ENCODE results near the gene MAGIX. TPM values are rescaled to one million over a fixed set of nuclear protein-coding genes. Genes with fewer than 3 reads are reported as not detected.

Gene MAGIX
- total and polyA plus RNA-seq, 2 experiments from 2014 or later: 6.5 to 7.1 TPM

DNA sequence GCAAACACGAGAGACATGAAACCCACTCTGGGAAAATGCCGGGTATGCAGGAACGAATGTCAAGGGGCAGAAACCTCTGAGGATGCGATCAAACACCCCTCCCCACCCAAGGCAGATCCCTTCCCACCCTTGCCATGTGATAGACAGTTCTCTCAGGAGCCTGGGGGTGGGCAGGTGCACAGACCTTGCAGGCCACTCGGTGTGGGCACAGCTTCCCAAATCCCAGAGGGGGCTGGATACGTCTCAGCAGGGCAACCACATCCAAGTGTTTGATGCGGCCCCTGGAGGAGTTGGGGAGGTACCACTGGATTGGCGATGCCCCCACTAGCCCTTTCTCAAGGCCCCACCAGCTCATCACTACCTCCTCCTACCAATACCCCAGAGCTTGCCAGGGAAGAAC lies 47.8 kb downstream of the MAGIX start:
- no peaks in the 10 kb centered on the region for H3K9me3 ChIP-seq (ENCODE audit: low read depth)
- no peaks in the 10 kb centered on the region for H3K4me1 ChIP-seq (ENCODE audit: insufficient read depth)
- no peaks in the 10 kb centered on the region for H3K27me3 ChIP-seq
- TF ChIP-seq EZH2 (IDR thresholded peaks at IDR 0.05; ENCODE audit: borderline replicate concordance) (no peak), EZH2phosphoT487 (IDR thresholded peaks at IDR 0.05; ENCODE audit: low read depth, severe bottlenecking, unreplicated experiment) (no peak)
- no peaks in the 10 kb centered on the region for H3K36me3 ChIP-seq (replicated peaks; ENCODE audit: insufficient read depth, low read depth)
- no peak overlapping the region for H3K4me3 ChIP-seq
- no peak for DNase-seq (ENCODE audit: low spot score)
- H3K79me2 ChIP-seq: no peaks in the 10 kb centered on the region
- no peaks in the 10 kb centered on the region for H3K9me2 ChIP-seq (replicated peaks; ENCODE audit: insufficient read depth)
- H4K20me1 ChIP-seq (ENCODE audit: insufficient read depth, poor library complexity, severe bottlenecking): no peaks in the 10 kb centered on the region
- WGBS (ENCODE audit: low lambda C conversion rate, missing lambda C conversion rate): 80% methylated on average over 8 of the region's 8 CpGs
- no peak overlapping the region for H3K4me2 ChIP-seq
- H3K27ac ChIP-seq: no peak overlapping the region
- H2AFZ ChIP-seq: no peak overlapping the region

DNA sequence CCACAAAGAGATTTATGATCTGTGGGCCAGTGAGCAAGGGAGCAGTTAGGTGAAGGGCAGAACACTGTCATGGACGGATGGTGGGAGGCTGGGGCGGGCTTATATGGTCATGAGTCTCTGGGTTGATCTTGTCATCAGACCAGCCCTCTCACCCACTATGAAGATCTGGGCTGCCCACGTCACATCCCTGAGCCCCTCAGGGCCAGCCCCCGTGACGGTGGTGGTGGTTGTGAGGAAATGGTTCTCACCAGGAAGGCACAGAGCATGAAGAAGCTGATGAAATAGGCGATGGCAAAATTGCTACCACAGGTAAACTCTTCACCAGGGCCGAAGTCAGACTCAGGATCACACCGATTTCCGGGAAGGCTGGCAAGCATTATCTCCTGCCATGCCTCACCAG lies 48.5 kb downstream of the MAGIX start:
- Histone ChIP-seq H4K20me1 (ENCODE audit: insufficient read depth, poor library complexity, severe bottlenecking) (no peaks in the 10 kb centered on the region), H3K36me3 (replicated peaks; ENCODE audit: insufficient read depth, low read depth) (no peaks in the 10 kb centered on the region), H3K4me2 (no peak overlapping the region), H3K4me1 (ENCODE audit: insufficient read depth) (no peaks in the 10 kb centered on the region), H3K27ac (no peak overlapping the region), H3K27me3 (no peaks in the 10 kb centered on the region), H3K9me2 (replicated peaks; ENCODE audit: insufficient read depth) (no peaks in the 10 kb centered on the region), H3K4me3 (no peak overlapping the region), H2AFZ (no peak overlapping the region), H3K79me2 (no peaks in the 10 kb centered on the region), H3K9me3 (ENCODE audit: low read depth) (no peaks in the 10 kb centered on the region)
- TF ChIP-seq, protein P1, sequence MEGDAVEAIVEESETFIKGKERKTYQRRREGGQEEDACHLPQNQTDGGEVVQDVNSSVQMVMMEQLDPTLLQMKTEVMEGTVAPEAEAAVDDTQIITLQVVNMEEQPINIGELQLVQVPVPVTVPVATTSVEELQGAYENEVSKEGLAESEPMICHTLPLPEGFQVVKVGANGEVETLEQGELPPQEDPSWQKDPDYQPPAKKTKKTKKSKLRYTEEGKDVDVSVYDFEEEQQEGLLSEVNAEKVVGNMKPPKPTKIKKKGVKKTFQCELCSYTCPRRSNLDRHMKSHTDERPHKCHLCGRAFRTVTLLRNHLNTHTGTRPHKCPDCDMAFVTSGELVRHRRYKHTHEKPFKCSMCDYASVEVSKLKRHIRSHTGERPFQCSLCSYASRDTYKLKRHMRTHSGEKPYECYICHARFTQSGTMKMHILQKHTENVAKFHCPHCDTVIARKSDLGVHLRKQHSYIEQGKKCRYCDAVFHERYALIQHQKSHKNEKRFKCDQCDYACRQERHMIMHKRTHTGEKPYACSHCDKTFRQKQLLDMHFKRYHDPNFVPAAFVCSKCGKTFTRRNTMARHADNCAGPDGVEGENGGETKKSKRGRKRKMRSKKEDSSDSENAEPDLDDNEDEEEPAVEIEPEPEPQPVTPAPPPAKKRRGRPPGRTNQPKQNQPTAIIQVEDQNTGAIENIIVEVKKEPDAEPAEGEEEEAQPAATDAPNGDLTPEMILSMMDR (IDR thresholded peaks at IDR 0.05; ENCODE audit: poor library complexity): no peak
- TF ChIP-seq EZH2 (IDR thresholded peaks at IDR 0.05; ENCODE audit: borderline replicate concordance): no peak
- TF ChIP-seq EZH2phosphoT487 (IDR thresholded peaks at IDR 0.05; ENCODE audit: low read depth, severe bottlenecking, unreplicated experiment): no peak
- 90% methylated on average over 9 of the region's 9 CpGs for WGBS (ENCODE audit: low lambda C conversion rate, missing lambda C conversion rate)
- no peak for DNase-seq (ENCODE audit: low spot score)

DNA sequence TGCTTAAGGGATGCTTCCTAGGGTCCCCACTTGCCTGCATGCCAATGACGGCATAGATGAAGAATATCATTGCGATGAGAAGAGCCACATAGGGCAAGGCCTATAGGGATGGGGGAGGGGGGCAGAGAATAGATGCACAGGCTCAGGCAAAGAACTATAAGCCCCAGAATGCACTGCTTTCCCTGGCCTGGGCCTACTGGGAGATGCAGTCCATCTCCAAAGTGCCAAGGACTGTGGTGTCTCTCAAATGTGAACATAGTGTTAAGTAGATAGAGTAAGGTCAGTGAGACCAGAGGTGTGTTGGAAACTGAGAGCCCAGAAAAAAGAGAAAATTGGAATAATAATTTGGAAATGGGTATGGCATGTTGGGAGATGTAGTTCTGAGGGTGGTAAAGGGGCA lies 49.7 kb downstream of the MAGIX start:
- WGBS (ENCODE audit: low lambda C conversion rate, missing lambda C conversion rate): 87% methylated on average over 2 of the region's 2 CpGs
- no peak overlapping the region for H3K27ac ChIP-seq
- no peak for DNase-seq (ENCODE audit: low spot score)

DNA sequence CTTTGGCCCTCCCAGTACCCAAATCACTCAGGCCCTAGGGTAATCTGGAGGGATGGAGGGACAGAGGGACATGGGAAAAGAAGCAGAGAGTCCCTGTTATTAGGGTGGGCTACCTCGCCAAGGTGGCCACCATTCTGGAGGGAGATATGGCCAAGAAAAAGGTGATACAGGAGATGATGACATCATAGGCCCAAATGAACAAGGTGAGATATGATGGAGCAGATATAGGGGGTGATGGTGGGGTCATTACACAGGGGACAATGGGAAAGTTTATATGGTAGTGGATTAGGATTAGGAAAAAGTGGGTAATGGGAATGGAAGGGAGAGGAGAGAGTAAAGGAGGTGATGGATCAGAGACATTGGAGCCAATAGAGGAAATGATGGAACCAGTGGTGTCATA lies 50.3 kb downstream of the MAGIX start:
- no peaks in the 10 kb centered on the region for H4K20me1 ChIP-seq (ENCODE audit: insufficient read depth, poor library complexity, severe bottlenecking)
- H3K4me2 ChIP-seq: no peak overlapping the region
- no peaks in the 10 kb centered on the region for H3K79me2 ChIP-seq
- no peak overlapping the region for H3K4me3 ChIP-seq
- H3K27me3 ChIP-seq: no peaks in the 10 kb centered on the region
- no peaks in the 10 kb centered on the region for H3K9me2 ChIP-seq (replicated peaks; ENCODE audit: insufficient read depth)
- no peak overlapping the region for H2AFZ ChIP-seq
- no peaks in the 10 kb centered on the region for H3K9me3 ChIP-seq (ENCODE audit: low read depth)
- DNase-seq (ENCODE audit: low spot score): no peak
- H3K36me3 ChIP-seq (replicated peaks; ENCODE audit: insufficient read depth, low read depth): no peaks in the 10 kb centered on the region
- 50% methylated on average over 1 of the region's 1 CpG for WGBS (ENCODE audit: low lambda C conversion rate, missing lambda C conversion rate)
- TF ChIP-seq, protein P1 (IDR thresholded peaks at IDR 0.05; ENCODE audit: poor library complexity): no peak
- TF ChIP-seq EZH2 (IDR thresholded peaks at IDR 0.05; ENCODE audit: borderline replicate concordance): no peak
- TF ChIP-seq EZH2phosphoT487 (IDR thresholded peaks at IDR 0.05; ENCODE audit: low read depth, severe bottlenecking, unreplicated experiment): no peak
- no peaks in the 10 kb centered on the region for H3K4me1 ChIP-seq (ENCODE audit: insufficient read depth)
- no peak overlapping the region for H3K27ac ChIP-seq

More for the DNA sequence above, 49.7 kb downstream of the MAGIX start:
- Histone ChIP-seq H3K9me2 (replicated peaks; ENCODE audit: insufficient read depth) (no peaks in the 10 kb centered on the region), H3K4me3 (no peak overlapping the region), H3K79me2 (no peaks in the 10 kb centered on the region), H3K4me2 (no peak overlapping the region), H3K36me3 (replicated peaks; ENCODE audit: insufficient read depth, low read depth) (no peaks in the 10 kb centered on the region), H4K20me1 (ENCODE audit: insufficient read depth, poor library complexity, severe bottlenecking) (no peaks in the 10 kb centered on the region), H3K9me3 (ENCODE audit: low read depth) (no peaks in the 10 kb centered on the region), H3K27me3 (no peaks in the 10 kb centered on the region), H2AFZ (no peak overlapping the region), H3K4me1 (ENCODE audit: insufficient read depth) (no peaks in the 10 kb centered on the region)
- TF ChIP-seq EZH2 (IDR thresholded peaks at IDR 0.05; ENCODE audit: borderline replicate concordance) (no peak), EZH2phosphoT487 (IDR thresholded peaks at IDR 0.05; ENCODE audit: low read depth, severe bottlenecking, unreplicated experiment) (no peak)
- TF ChIP-seq, protein P1 (IDR thresholded peaks at IDR 0.05; ENCODE audit: poor library complexity): no peak

Data from hepatocyte (in vitro differentiated cells).